K562 (cell line): ENCODE results near the gene NUP62. TPM values are rescaled to one million over a fixed set of nuclear protein-coding genes. Genes with fewer than 3 reads are reported as not detected.

Experiments
- ATF3 ChIP-seq, 2 experiments: fragments of 450-650 bp in 1 of 2; sonication (generic) in 1 of 2; formaldehyde crosslinking in 1 of 2; IDR thresholded peaks in 1 of 2; conservative IDR thresholded peaks in 1 of 2; 2 replicates each; pipeline versions ENCODE4 v1.6.1 to v1.8.1; 2016 to 2023; ENCODE audit warnings: mild to moderate bottlenecking in 2 of 2, moderate library complexity in 2 of 2, inconsistent platforms in 1 of 2, missing genetic modification reagents in 1 of 2
- CBX2 ChIP-seq: fragments of 200-600 bp; sonication (generic); IDR thresholded peaks from one replicate; pipeline ENCODE4 v1.6.1; 2012; ENCODE audit warnings: mild to moderate bottlenecking, low read length, inconsistent platforms; ENCODE audit not compliant: insufficient read depth, poor library complexity, severe bottlenecking
- L3MBTL2 ChIP-seq: fragments of 450-650 bp; IDR thresholded peaks from 2 replicates; pipeline ENCODE4 v1.6.1; 2016; ENCODE audit warnings: mild to moderate bottlenecking, moderate library complexity
- MGA ChIP-seq: fragments of 450-650 bp; IDR thresholded peaks from 2 replicates; pipeline ENCODE4 v1.6.1; 2016; ENCODE audit warnings: mild to moderate bottlenecking, moderate library complexity
- MTA2 ChIP-seq: fragments of 450-650 bp; IDR thresholded peaks from 2 replicates; pipeline ENCODE4 v1.6.1; 2016; ENCODE audit warnings: low read depth
- NFXL1 ChIP-seq: fragments of 450-650 bp; formaldehyde crosslinking; IDR thresholded peaks from 2 replicates; pipeline ENCODE4 v1.4.0; 2021; ENCODE audit warnings: mild to moderate bottlenecking
- RBM14 ChIP-seq: fragments of 200-400 bp; formaldehyde crosslinking; IDR thresholded peaks from 2 replicates; pipeline ENCODE4 v1.6.1; 2018; ENCODE audit warnings: low read depth, mild to moderate bottlenecking, low read length, moderate library complexity, borderline replicate concordance; ENCODE audit not compliant: insufficient read depth
- ZBED1 ChIP-seq: IDR thresholded peaks from 2 replicates; pipeline ENCODE4 v1.6.1; 2014
- ZNF280A ChIP-seq: fragments of 450-650 bp; IDR thresholded peaks from 2 replicates; pipeline ENCODE4 v1.6.1; 2018; ENCODE audit warnings: mild to moderate bottlenecking, low read depth; ENCODE audit not compliant: partially characterized antibody
- ZNF41 ChIP-seq: fragments of 250-450 bp; sonication (Bioruptor Pico); conservative IDR thresholded peaks from 2 replicates; pipeline ENCODE4 v1.4.0; 2020; ENCODE audit warnings: mild to moderate bottlenecking
- ZNF436 ChIP-seq: fragments of 250-450, 450-650 bp; sonication (Bioruptor Pico); formaldehyde crosslinking; IDR thresholded peaks from 2 replicates; pipeline ENCODE4 v1.7.0; 2020; ENCODE audit warnings: mild to moderate bottlenecking
- polyA plus RNA-seq, 8 experiments: library from polyadenylated mRNA; depleted of rRNA in 4 of 8; stranded (reverse) in 5 of 8; unstranded in 3 of 8; fragments of >200 nt; fragmentation: Nextera tagmentation in 2 of 8; fragmentation: Illumina TruSeq in 1 of 8; extraction: Ambion mirVana in 2 of 8; extraction: Trizol in 1 of 8; gene quantifications; 2 replicates each; pipeline versions ENCODE4 v1.2.1 to v1.2.3, GENCODE V29; 2011 to 2014; ENCODE audit warnings: inconsistent platforms in 1 of 8, missing spikeins in 1 of 8
- total RNA-seq, 7 experiments: library from RNA; depleted of rRNA in 6 of 7; stranded (reverse); fragments of >200 nt in 6 of 7; fragmentation: Illumina TruSeq in 2 of 7; extraction: Trizol in 2 of 7; gene quantifications; 2 replicates each; pipeline versions ENCODE4 v1.2.1 to v1.2.3, GENCODE V29; 2011 to 2021; ENCODE audit warnings: low replicate concordance in 1 of 7

The NUP62 gene
- total and polyA plus RNA-seq, 9 of the 15 experiments (the other 6 are each of a cell fraction or from before 2014, with no cell fraction given), result 16.9 to 109 (median 66.0) TPM

GRCh38 chr19:49929611-49930482 lies 543 bp upstream of the NUP62 start (continued):
- TF ChIP-seq MGA, result no peak
- no peak for TF ChIP-seq MTA2
- TF ChIP-seq ZNF436, result 0 out of 2 replicates have a peak, but pooled peaks have one; percentile 53
- no peak for TF ChIP-seq RBM14
- no peak for TF ChIP-seq CBX2
- no peak for TF ChIP-seq ZNF280A
- TF ChIP-seq ZBED1, result no peak
- TF ChIP-seq ATF3 (IDR thresholded peaks at IDR 0.05), result no peak
- TF ChIP-seq ATF3 (CRISPR knock-in tag; conservative IDR thresholded peaks at IDR 0.05), result peak; percentile 12; the same call in 1 of the 2 replicates
- TF ChIP-seq NFXL1 (CRISPR knock-in tag), result peak; percentile 77; the same call in 1 of the 2 replicates
- 0 out of 2 replicates have a peak, but pooled peaks have one; percentile 15 for TF ChIP-seq ZNF41 (CRISPR knock-in tag)
- peak; percentile 69; the same call in 1 of the 2 replicates for TF ChIP-seq L3MBTL2
